ENCODE results near the gene TNS3.

TNS3 gene

DNA sequence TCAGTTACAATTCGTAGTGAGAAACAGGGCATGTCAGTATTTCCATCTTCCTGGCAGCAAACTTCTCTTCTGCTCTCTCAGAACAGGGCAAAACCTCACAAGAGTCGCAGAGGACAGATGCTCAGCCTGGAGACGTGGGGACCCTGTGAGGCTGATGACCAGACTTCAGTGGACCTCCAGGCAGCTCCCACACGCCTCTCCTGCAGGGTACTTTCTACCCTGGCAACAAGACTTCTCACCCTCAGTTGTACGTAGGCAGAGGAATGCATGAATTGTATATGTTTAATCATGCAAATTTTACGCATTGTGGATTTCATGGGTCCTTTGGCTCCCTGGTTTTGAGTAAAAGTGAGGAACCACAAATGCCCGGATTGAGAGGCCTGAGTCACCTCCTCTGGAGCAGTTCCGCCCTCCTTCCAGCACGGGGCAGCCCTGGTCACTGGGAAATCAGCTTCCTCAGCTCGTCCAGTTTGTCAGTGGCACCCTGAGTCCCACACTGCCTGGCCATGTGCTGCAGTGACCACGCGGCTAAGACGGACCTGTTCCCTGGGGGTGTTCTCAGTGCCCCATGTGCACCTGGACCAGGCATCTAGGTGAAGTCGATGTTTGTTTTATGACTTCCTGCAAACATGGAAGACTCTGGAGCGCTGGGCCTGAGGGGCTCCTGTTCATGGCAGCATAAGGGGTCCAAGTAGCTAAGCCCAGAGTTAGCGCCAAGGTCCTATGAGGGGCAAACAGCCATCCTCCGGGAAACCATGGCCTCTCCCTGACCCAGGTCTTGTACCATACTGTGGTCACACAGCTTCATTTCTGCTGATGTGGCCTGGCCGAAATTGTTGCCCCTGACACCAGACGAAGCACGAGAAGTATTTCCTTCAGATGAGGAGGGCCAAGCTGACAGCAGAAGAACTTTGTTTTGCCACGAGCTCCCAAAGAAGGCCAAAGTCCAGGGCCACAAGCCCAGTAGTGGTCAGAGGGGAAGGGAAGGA, 165.1 kb downstream of the TNS3 start:
- no peak for DNase-seq

DNA sequence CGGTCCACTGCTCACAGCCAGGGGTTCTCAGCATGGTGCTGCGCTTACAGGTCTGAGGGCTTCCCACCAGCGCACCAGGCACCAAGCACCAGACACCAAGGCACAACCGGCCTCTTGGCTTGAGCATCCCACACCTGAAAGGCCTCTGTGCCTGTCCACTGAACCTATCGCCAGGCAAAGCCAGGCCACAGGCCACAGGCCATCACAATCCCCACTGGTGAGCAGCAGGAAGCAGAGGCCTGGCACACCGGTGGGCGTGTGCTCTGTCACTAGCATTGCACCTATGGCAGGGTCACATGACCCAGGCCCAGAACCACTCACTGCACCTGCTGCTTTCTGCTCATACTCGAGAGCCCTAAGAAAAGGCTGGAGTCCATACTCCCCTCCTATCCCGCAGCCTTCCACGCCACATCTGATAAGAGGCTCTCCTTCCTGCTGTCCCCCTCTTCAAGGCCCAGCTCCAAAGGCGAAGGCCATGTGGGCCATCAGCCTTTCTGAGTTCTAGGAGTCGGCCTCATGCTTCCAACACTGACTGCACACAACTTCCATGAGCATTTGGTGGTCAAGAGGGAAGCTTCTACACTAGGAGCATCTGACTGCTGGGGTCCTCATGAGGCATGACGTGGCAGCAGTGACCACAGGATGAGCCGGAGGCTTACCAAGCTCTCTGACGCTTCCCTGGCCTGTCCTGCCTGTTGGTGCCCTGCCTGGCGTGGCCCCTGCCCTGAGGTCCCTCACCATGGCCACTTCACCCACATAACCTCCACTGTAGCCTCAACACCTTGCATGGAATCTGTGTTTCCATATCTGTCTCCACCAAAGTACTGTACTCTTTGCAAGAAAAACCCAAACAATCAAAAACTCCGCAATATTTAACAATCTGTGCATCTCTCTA, 166.3 kb downstream of the TNS3 start:
- DNase-seq: no peak

DNA sequence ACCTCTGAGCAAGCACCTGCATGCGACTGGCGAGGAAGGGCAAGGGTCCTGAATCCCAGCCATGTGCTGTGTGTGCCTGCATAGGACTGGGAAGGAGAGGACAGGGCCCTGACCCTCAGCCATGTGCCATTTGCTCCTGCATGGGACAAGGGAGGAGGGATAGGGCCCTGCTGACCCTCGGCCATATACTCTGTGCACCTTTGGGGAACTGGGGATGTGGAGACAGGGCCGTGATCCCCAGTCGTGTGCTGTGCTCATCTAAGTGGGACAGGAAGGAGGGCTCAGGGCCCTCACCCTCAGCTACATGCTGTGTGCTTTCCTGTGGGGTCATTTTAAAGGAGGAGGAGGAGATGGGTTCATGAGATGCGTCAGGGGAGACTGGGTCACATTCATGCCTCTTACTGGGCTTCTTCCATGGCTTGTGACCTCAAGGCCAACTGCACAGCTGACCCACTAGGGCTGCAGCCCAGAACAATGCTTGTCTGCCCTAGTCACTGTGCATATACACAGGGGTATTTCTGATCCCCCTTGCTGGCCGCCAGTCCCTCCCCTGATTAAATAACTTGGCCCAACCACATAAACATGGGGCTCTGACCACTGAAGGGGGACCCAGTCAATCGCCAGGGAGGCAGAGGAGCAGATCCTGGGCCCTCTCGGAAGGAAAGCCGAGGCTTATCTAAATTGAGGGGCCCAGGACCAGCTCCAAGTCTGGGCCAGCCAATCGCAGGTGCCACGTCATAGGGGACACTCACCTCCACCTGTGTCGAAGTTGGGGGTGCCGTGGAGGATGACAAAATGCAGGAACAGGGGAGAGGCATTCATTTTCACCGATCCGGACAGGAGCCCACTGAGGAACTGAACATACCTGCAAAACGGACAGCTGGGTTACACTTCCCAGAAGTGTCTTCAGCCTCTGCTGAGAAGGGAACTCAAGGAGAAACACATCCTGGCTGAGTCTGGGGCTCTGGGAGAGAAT, 167.3 kb downstream of the TNS3 start:
- DNase-seq: no peak

DNA sequence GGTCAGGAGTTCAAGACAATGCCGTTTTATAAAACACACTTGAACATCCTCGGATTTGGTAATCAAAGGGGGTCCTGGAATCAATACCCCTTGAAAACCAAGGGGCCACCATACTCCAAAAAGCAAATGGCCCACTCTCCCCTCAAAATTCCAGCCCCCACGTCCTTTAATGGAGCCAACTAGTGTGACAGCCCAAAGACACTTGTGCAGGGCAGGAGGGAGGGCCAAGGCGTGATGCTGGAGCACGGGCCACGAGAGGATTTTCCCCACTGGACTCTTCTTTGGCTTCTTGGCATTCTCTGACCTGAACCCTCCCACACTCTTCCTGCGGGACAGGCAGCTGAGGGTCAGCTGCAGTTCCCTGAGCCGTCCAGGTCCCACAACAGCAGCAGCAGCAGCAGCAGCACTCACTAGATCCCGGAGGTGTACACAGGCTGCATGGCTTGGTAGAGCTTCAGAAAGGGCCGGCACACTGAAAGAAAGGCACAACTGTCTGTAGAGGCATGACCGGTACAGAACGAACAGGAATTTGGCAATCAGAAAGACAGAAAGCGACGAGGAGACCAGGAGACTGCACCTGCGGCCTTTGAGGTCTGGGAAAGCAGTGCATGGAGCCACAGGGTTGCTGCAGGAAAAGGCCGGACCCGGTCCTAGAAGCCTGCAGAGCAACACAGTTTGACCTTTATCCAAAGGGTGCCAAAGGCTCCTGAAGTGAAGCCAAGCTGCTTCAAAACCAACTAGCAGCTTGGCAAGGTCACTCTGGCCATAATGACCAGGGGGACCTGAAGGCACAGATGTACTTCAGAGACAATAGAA, 168.2 kb downstream of the TNS3 start:
- DNase-seq: no peak

GRCh38 chr7:47411901-47412300, 170.0 kb downstream of the TNS3 start:
- no peak for DNase-seq

DNA sequence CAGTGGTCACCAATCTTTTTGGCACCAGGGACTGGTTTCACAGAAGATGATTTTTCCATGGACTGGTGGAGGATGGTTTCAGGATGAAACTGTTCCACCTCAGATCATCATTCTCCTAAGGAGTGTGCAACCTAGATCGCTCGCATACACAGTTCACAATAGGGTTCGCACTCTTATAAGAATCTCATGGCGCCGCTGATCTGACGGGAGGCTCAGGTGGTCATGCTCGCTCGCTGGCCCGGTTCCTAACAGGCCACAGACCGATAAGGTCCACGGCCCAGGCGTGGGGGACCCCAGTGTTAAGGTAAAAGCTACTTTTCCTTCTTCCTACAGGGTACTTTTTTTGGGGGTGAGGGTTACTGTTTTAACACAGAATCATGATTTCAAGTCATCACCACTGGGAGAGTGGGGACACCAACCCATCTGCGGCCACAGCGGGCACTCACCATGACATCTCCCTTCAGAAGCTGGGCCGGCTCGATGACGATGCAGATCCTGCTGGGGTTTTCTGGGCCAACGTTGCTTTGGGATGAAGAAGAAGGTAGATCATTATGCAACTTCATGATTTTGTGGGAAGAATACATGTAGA, 170.5 kb downstream of the TNS3 start:
- no peak for DNase-seq

GRCh38 chr7:47408675-47409074, 173.2 kb downstream of the TNS3 start:
- DNase-seq: no peak

DNA sequence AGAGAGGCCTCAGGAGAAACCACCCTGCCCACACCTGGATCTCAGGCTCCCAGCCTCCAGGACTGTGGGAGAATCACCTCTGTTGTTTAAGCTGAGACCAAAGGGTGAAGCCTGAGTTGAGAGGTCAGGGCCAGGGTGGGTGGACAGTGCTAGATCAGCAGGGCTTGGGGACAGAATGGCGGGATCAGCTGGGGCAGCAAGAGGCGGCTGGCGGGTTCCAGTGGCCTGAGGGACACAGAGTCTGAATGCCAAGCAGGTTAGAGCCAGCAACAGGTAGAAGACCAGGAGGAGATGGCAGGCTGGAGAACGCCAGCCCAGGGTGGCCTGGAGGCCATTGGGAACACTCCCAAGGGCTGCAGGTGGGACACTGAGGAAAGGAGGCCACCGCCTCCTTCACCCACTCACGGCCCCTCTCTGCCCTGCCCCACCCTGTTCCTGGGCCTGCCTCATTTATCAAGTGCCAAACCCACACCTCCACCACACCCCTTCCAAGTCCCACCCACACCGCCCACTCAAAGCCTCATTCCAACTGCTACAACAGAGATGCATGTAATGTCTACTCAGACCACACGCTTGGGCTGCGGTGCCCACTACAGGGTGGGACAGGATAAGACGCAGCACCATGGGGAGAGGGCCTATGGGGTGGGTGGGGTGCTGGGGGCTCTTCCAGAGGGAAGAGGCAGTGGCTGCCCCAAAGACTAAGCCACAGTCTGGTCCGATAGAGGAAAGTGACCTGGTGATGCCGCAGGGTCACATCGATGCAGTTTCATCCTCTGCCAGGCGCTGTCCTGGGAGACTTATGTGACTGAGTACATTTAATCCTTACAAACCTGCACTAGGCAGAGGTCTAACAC, 173.9 kb downstream of the TNS3 start:
- no peak for DNase-seq

- no peak for DNase-seq
These were observed 174.8 kb downstream of the TNS3 start for GRCh38 chr7:47407136-47407535.

DNA sequence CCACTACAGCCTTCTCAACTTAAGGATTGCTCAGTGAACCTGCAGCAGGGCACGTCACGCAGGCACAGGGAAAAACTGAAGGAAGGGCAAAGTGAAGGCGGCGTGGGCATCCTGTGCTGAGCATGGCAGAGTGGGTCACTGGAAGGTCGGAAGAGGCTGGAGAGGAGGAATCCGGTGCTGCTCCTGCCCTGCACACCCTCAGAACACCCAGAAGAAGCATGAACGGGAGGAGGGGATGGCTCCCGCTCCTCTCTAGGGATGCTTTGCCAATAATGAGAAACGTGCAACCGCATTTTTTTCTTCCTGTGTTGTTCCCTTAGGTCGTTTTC, 175.1 kb downstream of the TNS3 start:
- no peak for DNase-seq

GRCh38 chr7:47405921-47406800, 175.8 kb downstream of the TNS3 start:
- peak; percentile 68 for DNase-seq

- DNase-seq: no peak
These were observed 176.5 kb downstream of the TNS3 start for GRCh38 chr7:47405286-47405904.

DNA sequence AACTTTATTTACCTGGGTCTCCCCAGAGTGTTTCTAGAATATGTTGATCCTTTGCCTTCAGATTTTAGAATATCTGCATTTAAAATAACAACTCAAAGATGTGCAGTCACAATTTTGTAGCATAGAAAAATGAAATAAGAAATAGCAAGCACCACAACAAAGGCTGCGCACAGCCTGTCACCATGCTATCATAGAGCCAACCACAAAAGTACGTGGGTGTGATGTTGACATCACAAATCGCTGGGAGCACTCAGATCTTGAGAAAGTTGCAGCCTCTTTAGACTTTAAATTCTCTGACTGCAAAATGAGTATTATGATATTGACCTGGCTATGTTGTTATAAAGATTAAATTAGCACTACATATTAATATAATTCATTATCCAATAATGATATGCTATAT, 177.9 kb downstream of the TNS3 start:
- DNase-seq: no peak

DNA sequence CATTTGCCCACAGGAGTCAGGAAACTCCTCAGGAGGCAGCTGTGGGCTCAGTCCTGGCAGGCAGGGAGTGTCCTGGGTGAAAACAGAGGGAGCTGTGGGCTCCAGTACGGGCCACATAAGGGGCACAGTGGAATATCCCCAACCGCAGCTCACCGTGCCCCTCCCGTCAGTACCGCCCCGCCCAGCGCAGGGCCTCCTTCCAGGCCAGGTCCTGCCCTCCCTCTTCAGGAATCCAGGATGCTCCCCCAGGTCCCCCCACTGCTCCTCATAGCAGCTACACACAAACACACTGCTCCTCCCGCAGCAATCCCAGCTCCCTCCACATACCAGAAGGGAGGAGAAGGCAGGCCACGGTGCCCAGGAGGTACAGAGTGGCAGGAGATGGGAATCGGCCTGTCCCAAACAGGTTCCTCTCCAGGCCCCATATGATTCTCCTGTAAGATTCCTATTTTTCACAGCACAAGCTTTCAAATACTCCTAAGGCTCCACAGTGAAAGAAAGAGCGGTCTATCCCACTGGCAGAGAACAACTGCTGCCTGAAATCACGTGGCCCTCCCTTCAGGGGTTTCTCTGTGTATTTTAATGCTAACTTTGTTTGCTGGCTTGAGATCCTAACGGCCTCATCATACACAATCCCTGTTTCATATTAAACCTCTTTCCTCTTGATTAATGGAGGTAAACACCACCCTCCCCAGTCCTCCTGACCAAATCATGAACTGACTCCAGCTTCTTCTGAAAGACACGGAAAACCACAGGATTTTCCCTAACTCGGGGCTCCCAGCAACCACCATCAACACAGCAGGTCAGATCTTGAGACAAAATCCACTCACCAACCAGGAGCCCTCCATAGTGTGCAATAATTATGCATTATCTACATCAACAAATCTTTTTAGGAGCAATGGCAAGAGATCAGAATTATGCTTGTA, 178.7 kb downstream of the TNS3 start:
- peak; percentile 13 for DNase-seq

DNA sequence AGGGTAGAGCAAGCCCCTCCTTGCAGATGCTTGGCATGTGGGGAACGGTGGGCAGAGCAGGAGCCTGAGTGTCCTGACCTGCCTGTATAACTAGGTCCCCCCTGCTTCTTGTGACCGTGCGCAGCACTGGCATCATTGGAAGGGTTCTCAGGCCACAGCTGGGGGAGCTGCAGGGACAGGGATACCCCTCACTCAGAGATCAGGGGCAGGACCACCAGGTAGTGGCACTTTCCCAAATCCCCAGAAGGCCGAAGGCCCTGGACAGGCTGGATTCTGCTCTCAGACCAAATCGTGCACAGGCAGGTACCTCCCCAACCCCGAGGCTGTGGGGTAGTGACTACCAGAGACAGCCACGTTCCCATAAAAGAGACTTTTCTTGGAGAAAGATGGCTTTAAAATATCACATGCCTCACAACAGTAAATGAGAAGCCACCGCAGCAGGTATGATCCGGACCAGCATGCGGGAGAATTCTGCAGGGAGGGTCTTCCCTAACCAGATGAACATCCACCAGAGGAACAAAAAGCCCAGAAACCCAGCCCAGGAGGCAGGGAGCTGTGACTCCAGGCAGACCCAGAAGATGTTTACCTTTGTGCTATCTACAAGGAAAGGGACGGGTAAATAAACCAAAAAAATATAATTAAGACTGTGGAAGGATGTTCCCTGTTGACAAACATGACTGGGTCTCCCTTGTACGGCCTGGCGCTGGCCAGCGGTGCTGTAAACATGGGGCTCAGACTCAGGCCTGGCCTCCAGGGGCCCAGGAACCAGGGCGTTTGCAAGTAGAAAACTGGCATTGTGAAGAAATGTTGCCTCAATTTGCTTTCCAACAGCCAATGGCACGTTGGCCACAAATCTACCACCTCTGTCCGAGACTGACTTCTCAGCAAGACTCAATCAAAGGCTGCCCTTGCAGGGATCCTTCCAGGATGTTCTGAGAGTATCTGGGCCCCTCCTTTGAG, 180.0 kb downstream of the TNS3 start:
- no peak for DNase-seq

DNA sequence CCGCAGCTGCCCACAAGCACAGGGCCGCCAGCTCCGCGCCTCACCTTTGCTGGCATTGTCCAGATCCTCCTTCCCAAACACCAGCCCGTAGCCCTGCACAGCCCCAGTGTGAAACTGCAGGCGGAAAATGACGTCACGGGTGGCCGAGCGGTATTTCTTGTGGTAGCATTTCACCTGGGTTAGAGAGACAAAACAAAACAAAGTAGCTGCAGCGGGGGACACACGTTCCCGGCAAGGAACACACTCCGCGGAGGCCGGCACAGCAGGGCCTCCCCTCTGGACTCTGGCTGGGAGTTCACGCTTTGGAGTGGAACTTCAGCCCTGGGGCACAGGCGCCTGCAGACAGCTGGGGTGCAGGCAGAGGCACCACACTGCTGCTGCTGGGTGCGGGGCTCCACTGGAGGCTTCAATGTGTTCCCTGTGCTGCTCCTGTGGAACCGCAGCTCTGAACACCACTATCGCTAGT, 181.1 kb downstream of the TNS3 start:
- DNase-seq: no peak
